Common myeloid progenitor, CD34-positive (primary cell): ENCODE results near the gene ST7.

Source experiments
- CTCF ChIA-PET: fragments of 350-600 bp; sonication (Branson Sonifier 250); formaldehyde crosslinking; loops from one replicate; lab custom pipeline; 2021; ENCODE audit warnings: antibody characterized with exemption; lab: Charles Lee
- POLR2A ChIA-PET: fragments of 350-600 bp; sonication (Branson Sonifier 250); formaldehyde crosslinking; loops from one replicate; lab custom pipeline; 2021; ENCODE audit warnings: antibody characterized with exemption; lab: Charles Lee
- DNase-seq, 3 donors: peaks; one replicate each; pipeline versions ENCODE4 v3.0.0 to v3.0.0-alpha.2; 2013
- H3K27ac ChIP-seq, 2 experiments: 1 replicate in 1 of 2; 2 replicates in 1 of 2; pipeline ENCODE4 v1.7.0; 2013; ENCODE audit warnings: inconsistent platforms in 2 of 2, low read length in 2 of 2, mild to moderate bottlenecking in 2 of 2, low read depth in 1 of 2, moderate library complexity in 1 of 2; ENCODE audit not compliant: severe bottlenecking in 2 of 2, insufficient read depth in 1 of 2, poor library complexity in 1 of 2
- H3K27me3 ChIP-seq, 5 experiments: replicated peaks in 2 of 5; 1 replicate in 3 of 5; 2 replicates in 2 of 5; pipeline versions ENCODE4 v1.6.1 to v1.7.0; 2013; ENCODE audit warnings: low read length in 4 of 5, mild to moderate bottlenecking in 2 of 5, moderate library complexity in 2 of 5, inconsistent platforms in 1 of 5; ENCODE audit not compliant: insufficient read depth in 5 of 5, control insufficient read depth in 4 of 5
- H3K36me3 ChIP-seq, 4 experiments: 1 replicate in 2 of 4; 2 replicates in 2 of 4; pipeline versions ENCODE4 v1.6.1 to v1.7.0; 2013; ENCODE audit warnings: low read length in 3 of 4, control low read depth in 1 of 4, mild to moderate bottlenecking in 1 of 4; ENCODE audit not compliant: control insufficient read depth in 4 of 4, insufficient read depth in 4 of 4
- H3K4me1 ChIP-seq, 4 experiments: 1 replicate in 3 of 4; 2 replicates in 1 of 4; pipeline versions ENCODE4 v1.6.1 to v1.7.1; 2013; ENCODE audit warnings: low read length in 3 of 4, mild to moderate bottlenecking in 3 of 4, control low read depth in 1 of 4, inconsistent platforms in 1 of 4, moderate library complexity in 1 of 4; ENCODE audit not compliant: control insufficient read depth in 4 of 4, insufficient read depth in 4 of 4; ENCODE audit errors: control extremely low read depth in 1 of 4
- H3K4me3 ChIP-seq, 7 experiments: 1 replicate in 4 of 7; 2 replicates in 3 of 7; pipeline versions ENCODE4 v1.5.1 to v1.7.0; 2013; ENCODE audit warnings: mild to moderate bottlenecking in 7 of 7, low read length in 6 of 7, moderate library complexity in 6 of 7, inconsistent platforms in 2 of 7, low read depth in 2 of 7, control low read depth in 1 of 7; ENCODE audit not compliant: insufficient read depth in 4 of 7, control insufficient read depth in 1 of 7; ENCODE audit errors: extremely low read depth in 1 of 7
- H3K9me3 ChIP-seq, 5 experiments: 1 replicate in 4 of 5; 2 replicates in 1 of 5; pipeline versions ENCODE4 v1.6.1 to v1.7.1; 2013; ENCODE audit warnings: low read length in 4 of 5, mild to moderate bottlenecking in 2 of 5, inconsistent platforms in 1 of 5, low read depth in 1 of 5, moderate library complexity in 1 of 5; ENCODE audit not compliant: control insufficient read depth in 4 of 5, insufficient read depth in 2 of 5; ENCODE audit errors: control extremely low read depth in 1 of 5
- WGBS: methylation state at CpG from one replicate; pipeline ENCODE4 v1.1.5; 2013; ENCODE audit not compliant: insufficient coverage; 5-methylcytosine and 5-hydroxymethylcytosine counted together

The ST7 gene

GRCh38 chr7:117188949-117189592 is 235.8 kb downstream of the ST7 start:
- ChIA-PET POLR2A (no interaction called here), CTCF (no interaction called here)
- no peak overlapping the region for H3K27ac ChIP-seq
- DNase-seq, result no peak
- 100% methylated on average over 2 of the region's 5 CpGs for whole genome bisulfite sequencing
- H3K9me3 ChIP-seq, result no peaks in the 10 kb centered on the region
- peaks cover 0 to 4% (median 2%) of the 10 kb centered on the region in 4 experiments for H3K4me1 ChIP-seq
- peaks cover 0 to 24% (median 11%) of the 10 kb centered on the region in 4 experiments for H3K36me3 ChIP-seq
- H3K4me3 ChIP-seq, result no peak overlapping the region
- no peaks in the 10 kb centered on the region for H3K27me3 ChIP-seq

GRCh38 chr7:117190104-117190503 is 236.8 kb downstream of the ST7 start:
- Histone ChIP-seq H3K27ac (no peak overlapping the region), H3K27me3 (no peaks in the 10 kb centered on the region), H3K4me3 (no peak overlapping the region), H3K4me1 (peaks cover 0 to 4% (median 0%) of the 10 kb centered on the region in 4 experiments), H3K36me3 (peaks cover 2 to 31% (median 14%) of the 10 kb centered on the region in 4 experiments), H3K9me3 (no peaks in the 10 kb centered on the region)
- no peak for DNase-seq
- 98% methylated on average over 6 of the region's 8 CpGs for WGBS
- ChIA-PET POLR2A (no interaction called here), CTCF (no interaction called here)

- H3K27ac ChIP-seq, result no peak overlapping the region
- WGBS, result 98% methylated on average over 7 of the region's 9 CpGs
- no peak for DNase-seq
- H3K4me3 ChIP-seq, result no peak overlapping the region
- H3K27me3 ChIP-seq, result no peaks in the 10 kb centered on the region
- peaks cover 2 to 36% (median 14%) of the 10 kb centered on the region in 4 experiments for H3K36me3 ChIP-seq
- ChIA-PET POLR2A (no interaction called here), CTCF (no interaction called here)
- H3K9me3 ChIP-seq, result peaks cover 0 to 2% (median 0%) of the 10 kb centered on the region in 5 experiments
- peaks cover 0 to 4% (median 0%) of the 10 kb centered on the region in 4 experiments for H3K4me1 ChIP-seq
Measured at GRCh38 chr7:117190746-117191435, 237.6 kb downstream of the ST7 start.

- Histone ChIP-seq H3K36me3 (peaks cover 2 to 41% (median 14%) of the 10 kb centered on the region in 4 experiments), H3K9me3 (peaks cover 0 to 2% (median 0%) of the 10 kb centered on the region in 5 experiments), H3K4me1 (peaks cover 0 to 4% (median 0%) of the 10 kb centered on the region in 4 experiments), H3K4me3 (no peak overlapping the region), H3K27me3 (no peaks in the 10 kb centered on the region), H3K27ac (no peak overlapping the region)
- DNase-seq, result no peak
- CTCF ChIA-PET, result no interaction called here
- POLR2A ChIA-PET, result no interaction called here
- WGBS, result no CpG with 5 or more reads among the region's 1 CpG
Measured at GRCh38 chr7:117192108-117192507, 238.8 kb downstream of the ST7 start.

GRCh38 chr7:117193564-117193963 is 240.3 kb downstream of the ST7 start:
- Histone ChIP-seq H3K36me3 (peaks cover 2 to 48% (median 20%) of the 10 kb centered on the region in 4 experiments), H3K9me3 (peaks cover 0 to 2% (median 0%) of the 10 kb centered on the region in 5 experiments), H3K4me1 (no peaks in the 10 kb centered on the region), H3K4me3 (no peak overlapping the region), H3K27ac (no peak overlapping the region), H3K27me3 (no peaks in the 10 kb centered on the region)
- no CpG with 5 or more reads among the region's 2 CpGs for WGBS
- no peak for DNase-seq
- ChIA-PET CTCF (no interaction called here), POLR2A (no interaction called here)

- Histone ChIP-seq H3K36me3 (peaks cover 2 to 51% (median 24%) of the 10 kb centered on the region in 4 experiments), H3K9me3 (peaks cover 0 to 2% (median 0%) of the 10 kb centered on the region in 5 experiments), H3K27me3 (no peaks in the 10 kb centered on the region), H3K4me1 (no peaks in the 10 kb centered on the region), H3K4me3 (no peak overlapping the region), H3K27ac (no peak overlapping the region)
- no peak for DNase-seq
- no CpG with 5 or more reads among the region's 2 CpGs for WGBS
- ChIA-PET CTCF (no interaction called here), POLR2A (no interaction called here)
Measured at GRCh38 chr7:117194445-117194844, 241.1 kb downstream of the ST7 start.
